ENCODE data around the gene CRB2. TPM values are rescaled to one million over a fixed set of nuclear protein-coding genes. Genes with fewer than 3 reads are reported as not detected.

The CRB2 gene
- total and polyA plus RNA-seq, 2 experiments from 2014 or later, result 8.3 to 91.7 TPM

- TF ChIP-seq, protein P1, sequence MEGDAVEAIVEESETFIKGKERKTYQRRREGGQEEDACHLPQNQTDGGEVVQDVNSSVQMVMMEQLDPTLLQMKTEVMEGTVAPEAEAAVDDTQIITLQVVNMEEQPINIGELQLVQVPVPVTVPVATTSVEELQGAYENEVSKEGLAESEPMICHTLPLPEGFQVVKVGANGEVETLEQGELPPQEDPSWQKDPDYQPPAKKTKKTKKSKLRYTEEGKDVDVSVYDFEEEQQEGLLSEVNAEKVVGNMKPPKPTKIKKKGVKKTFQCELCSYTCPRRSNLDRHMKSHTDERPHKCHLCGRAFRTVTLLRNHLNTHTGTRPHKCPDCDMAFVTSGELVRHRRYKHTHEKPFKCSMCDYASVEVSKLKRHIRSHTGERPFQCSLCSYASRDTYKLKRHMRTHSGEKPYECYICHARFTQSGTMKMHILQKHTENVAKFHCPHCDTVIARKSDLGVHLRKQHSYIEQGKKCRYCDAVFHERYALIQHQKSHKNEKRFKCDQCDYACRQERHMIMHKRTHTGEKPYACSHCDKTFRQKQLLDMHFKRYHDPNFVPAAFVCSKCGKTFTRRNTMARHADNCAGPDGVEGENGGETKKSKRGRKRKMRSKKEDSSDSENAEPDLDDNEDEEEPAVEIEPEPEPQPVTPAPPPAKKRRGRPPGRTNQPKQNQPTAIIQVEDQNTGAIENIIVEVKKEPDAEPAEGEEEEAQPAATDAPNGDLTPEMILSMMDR (IDR thresholded peaks at IDR 0.05; ENCODE audit: low read depth, low read length), result no peak
- Histone ChIP-seq H3K27me3 (no peaks in the 10 kb centered on the region), H3K4me3 (no peak overlapping the region), H3K4me1 (ENCODE audit: low read depth) (peaks cover 9% of the 10 kb centered on the region), H3K27ac (no peak overlapping the region), H3K9me3 (ENCODE audit: low read depth) (no peaks in the 10 kb centered on the region), H3K36me3 (no peaks in the 10 kb centered on the region)
- DNase-seq (ENCODE audit: low read depth in 1 of 2, low spot score in 1 of 2), result no peak
These were observed 31.2 kb upstream of the CRB2 start for GRCh38 chr9:123324767-123325183.

DNA sequence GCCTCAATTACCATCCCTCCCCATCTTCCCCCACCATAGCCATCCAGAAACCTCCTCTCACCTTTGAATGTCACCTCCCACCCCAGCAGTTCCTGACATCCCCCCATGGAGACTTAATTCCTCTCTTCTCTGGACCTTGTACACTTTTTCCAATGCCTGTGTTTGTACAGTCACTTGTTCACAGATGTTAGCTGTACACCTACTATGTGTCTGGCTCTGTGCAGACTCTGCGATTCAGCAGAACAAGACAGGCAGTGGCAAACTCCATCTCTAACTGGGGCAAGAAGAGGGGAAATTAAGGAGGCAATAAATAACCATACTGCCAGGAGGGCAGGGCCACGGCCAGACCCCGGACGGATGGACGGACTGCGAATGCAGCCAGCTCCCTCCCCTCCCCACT lies 29.8 kb upstream of the CRB2 start:
- H3K36me3 ChIP-seq, result no peaks in the 10 kb centered on the region
- H3K27me3 ChIP-seq, result no peaks in the 10 kb centered on the region
- no peak for DNase-seq (ENCODE audit: low read depth in 1 of 2, low spot score in 1 of 2)
- H3K9me3 ChIP-seq (ENCODE audit: low read depth), result no peaks in the 10 kb centered on the region
- TF ChIP-seq, protein P1 (IDR thresholded peaks at IDR 0.05; ENCODE audit: low read depth, low read length), result no peak
- peaks cover 9% of the 10 kb centered on the region for H3K4me1 ChIP-seq (ENCODE audit: low read depth)
- H3K27ac ChIP-seq, result no peak overlapping the region
- no peak overlapping the region for H3K4me3 ChIP-seq

GRCh38 chr9:123326662-123327093 lies 29.3 kb upstream of the CRB2 start:
- H3K9me3 ChIP-seq (ENCODE audit: low read depth), result no peaks in the 10 kb centered on the region
- DNase-seq (ENCODE audit: low read depth in 1 of 2, low spot score in 1 of 2), result peak in 1 of 2 donors; percentile 19
- no peak overlapping the region for H3K4me3 ChIP-seq
- no peak overlapping the region for H3K27ac ChIP-seq
- peaks cover 9% of the 10 kb centered on the region for H3K4me1 ChIP-seq (ENCODE audit: low read depth)
- no peaks in the 10 kb centered on the region for H3K36me3 ChIP-seq
- H3K27me3 ChIP-seq, result no peaks in the 10 kb centered on the region
- TF ChIP-seq, protein P1 (IDR thresholded peaks at IDR 0.05; ENCODE audit: low read depth, low read length), result no peak

GRCh38 chr9:123327697-123328100 lies 28.3 kb upstream of the CRB2 start:
- no peaks in the 10 kb centered on the region for H3K36me3 ChIP-seq
- no peak overlapping the region for H3K4me3 ChIP-seq
- H3K9me3 ChIP-seq (ENCODE audit: low read depth), result no peaks in the 10 kb centered on the region
- no peaks in the 10 kb centered on the region for H3K27me3 ChIP-seq
- TF ChIP-seq, protein P1 (IDR thresholded peaks at IDR 0.05; ENCODE audit: low read depth, low read length), result no peak
- no peak for DNase-seq (ENCODE audit: low read depth in 1 of 2, low spot score in 1 of 2)
- no peak overlapping the region for H3K27ac ChIP-seq
- peaks cover 5% of the 10 kb centered on the region for H3K4me1 ChIP-seq (ENCODE audit: low read depth)

- Histone ChIP-seq H3K27me3 (no peaks in the 10 kb centered on the region), H3K4me3 (no peak overlapping the region), H3K36me3 (no peaks in the 10 kb centered on the region), H3K4me1 (ENCODE audit: low read depth) (peaks cover 2% of the 10 kb centered on the region), H3K9me3 (ENCODE audit: low read depth) (no peaks in the 10 kb centered on the region), H3K27ac (no peak overlapping the region)
- no peak for DNase-seq (ENCODE audit: low read depth in 1 of 2, low spot score in 1 of 2)
- TF ChIP-seq, protein P1 (IDR thresholded peaks at IDR 0.05; ENCODE audit: low read depth, low read length), result no peak
These were observed 26.6 kb upstream of the CRB2 start for GRCh38 chr9:123329329-123329955.
